PC-9 (cell line): ENCODE data around the gene TBL1XR1. TPM values are rescaled to one million over a fixed set of nuclear protein-coding genes. Genes with fewer than 3 reads are reported as not detected.

ENCODE experiments used
- BruUV-seq: library from RNA; stranded (reverse); fragments of 400-500 nt; replicated peaks from 2 replicates; lab custom pipeline; 2021; lab: Mats Ljungman, UMichigan
- CTCF ChIA-PET: fragments of 300-600 bp; sonication (Branson Sonifier 250); formaldehyde crosslinking; loops from one replicate; lab custom pipeline; 2022; ENCODE audit warnings: antibody characterized with exemption; lab: Charles Lee
- POLR2A ChIA-PET: fragments of 300-600 bp; sonication (Branson Sonifier 250); formaldehyde crosslinking; loops from one replicate; lab custom pipeline; 2022; ENCODE audit warnings: antibody characterized with exemption; ENCODE audit not compliant: unreplicated experiment; lab: Charles Lee
- DNase-seq, 2 experiments: peaks; one replicate each; pipeline versions ENCODE4 v3.0.0 to v3.0.0-alpha.2; 2015 to 2022; ENCODE audit warnings: mixed read lengths in 1 of 2
- H2AFZ ChIP-seq: fragments of 200-600 bp; sonication (generic); 2 replicates; pipeline ENCODE4 v1.8.1; 2017; ENCODE audit warnings: antibody characterized with exemption
- H3F3A ChIP-seq: fragments of 200-600 bp; sonication (generic); 2 replicates; pipeline ENCODE4 v1.8.1; 2017; ENCODE audit warnings: antibody characterized with exemption, mild to moderate bottlenecking, low read depth; ENCODE audit not compliant: insufficient read depth
- H3K27ac ChIP-seq: fragments of 200-600 bp; sonication (generic); 2 replicates; pipeline ENCODE4 v1.6.1; 2016; ENCODE audit warnings: mixed run types
- H3K27me3 ChIP-seq: fragments of 200-600 bp; sonication (generic); 2 replicates; pipeline ENCODE4 v1.6.1; 2016; ENCODE audit warnings: low read depth, mixed run types; ENCODE audit not compliant: insufficient read depth
- H3K36me3 ChIP-seq: fragments of 200-600 bp; sonication (generic); 2 replicates; pipeline ENCODE4 v1.6.1; 2016; ENCODE audit warnings: low read depth, mixed run types
- H3K4me1 ChIP-seq: fragments of 200-600 bp; sonication (generic); replicated peaks from 2 replicates; pipeline ENCODE4 v1.6.1; 2016; ENCODE audit warnings: mixed run types; ENCODE audit not compliant: insufficient read depth
- H3K4me2 ChIP-seq: fragments of 200-600 bp; sonication (generic); 2 replicates; pipeline ENCODE4 v1.6.1; 2017; ENCODE audit warnings: mixed run types
- H3K4me3 ChIP-seq: fragments of 200-600 bp; sonication (generic); 2 replicates; pipeline ENCODE4 v1.6.1; 2016; ENCODE audit warnings: mixed run types
- H3K79me2 ChIP-seq: fragments of 200-600 bp; sonication (generic); 2 replicates; pipeline ENCODE4 v1.6.1; 2017; ENCODE audit warnings: low read depth, mixed run types
- H3K9me2 ChIP-seq: fragments of 200-600 bp; sonication (generic); 2 replicates; pipeline ENCODE4 v1.8.1; 2017; ENCODE audit warnings: mild to moderate bottlenecking; ENCODE audit not compliant: insufficient read depth
- H3K9me3 ChIP-seq: fragments of 200-600 bp; sonication (generic); 2 replicates; pipeline ENCODE4 v1.8.1; 2016; ENCODE audit warnings: low read depth; ENCODE audit not compliant: insufficient read depth
- H4K20me1 ChIP-seq: fragments of 200-600 bp; sonication (generic); 2 replicates; pipeline ENCODE4 v1.8.1; 2017; ENCODE audit not compliant: insufficient read depth
- EZH2 ChIP-seq: fragments of 200-600 bp; sonication (generic); IDR thresholded peaks from 2 replicates; pipeline ENCODE4 v1.8.0; 2017; ENCODE audit warnings: antibody characterized with exemption, low read depth
- intact Hi-C: fragments of 100-400 bp; cut with micrococcal nuclease; formaldehyde crosslinking; loops from one replicate; pipeline ENCODE4 v1.10.0; 2022; ENCODE audit not compliant: unreplicated experiment
- total RNA-seq: library from RNA; stranded (reverse); gene quantifications from 2 replicates; pipeline ENCODE4 v1.2.3, GENCODE V29; 2021
- TF ChIP-seq, protein P1 (sequence below): fragments of 200-600 bp; sonication (generic); conservative IDR thresholded peaks from 2 replicates; pipeline ENCODE4 v1.6.1; 2017; ENCODE audit warnings: mixed run types, antibody characterized with exemption, mild to moderate bottlenecking, moderate library complexity

Gene TBL1XR1
- total RNA-seq, 1 experiment from 2014 or later = 243 TPM

- CTCF ChIA-PET = no interaction called here
- no peaks in the 10 kb centered on the region for H3K27me3 ChIP-seq
- no peak overlapping the region for H3K4me3 ChIP-seq
- H3K9me2 ChIP-seq = no peaks in the 10 kb centered on the region
- H3F3A ChIP-seq = peaks cover 20% of the 10 kb centered on the region; the same call in 1 of the 2 replicates
- H3K36me3 ChIP-seq = no peaks in the 10 kb centered on the region
- H3K4me2 ChIP-seq = no peak overlapping the region
- H3K27ac ChIP-seq = no peak overlapping the region
- H3K9me3 ChIP-seq = no peaks in the 10 kb centered on the region
- POLR2A ChIA-PET = no interaction called here
- no peaks in the 10 kb centered on the region for H4K20me1 ChIP-seq
- DNase-seq = no peak
- H3K79me2 ChIP-seq = no peaks in the 10 kb centered on the region
- peaks cover 26% of the 10 kb centered on the region for H3K4me1 ChIP-seq
- TF ChIP-seq, protein P1, sequence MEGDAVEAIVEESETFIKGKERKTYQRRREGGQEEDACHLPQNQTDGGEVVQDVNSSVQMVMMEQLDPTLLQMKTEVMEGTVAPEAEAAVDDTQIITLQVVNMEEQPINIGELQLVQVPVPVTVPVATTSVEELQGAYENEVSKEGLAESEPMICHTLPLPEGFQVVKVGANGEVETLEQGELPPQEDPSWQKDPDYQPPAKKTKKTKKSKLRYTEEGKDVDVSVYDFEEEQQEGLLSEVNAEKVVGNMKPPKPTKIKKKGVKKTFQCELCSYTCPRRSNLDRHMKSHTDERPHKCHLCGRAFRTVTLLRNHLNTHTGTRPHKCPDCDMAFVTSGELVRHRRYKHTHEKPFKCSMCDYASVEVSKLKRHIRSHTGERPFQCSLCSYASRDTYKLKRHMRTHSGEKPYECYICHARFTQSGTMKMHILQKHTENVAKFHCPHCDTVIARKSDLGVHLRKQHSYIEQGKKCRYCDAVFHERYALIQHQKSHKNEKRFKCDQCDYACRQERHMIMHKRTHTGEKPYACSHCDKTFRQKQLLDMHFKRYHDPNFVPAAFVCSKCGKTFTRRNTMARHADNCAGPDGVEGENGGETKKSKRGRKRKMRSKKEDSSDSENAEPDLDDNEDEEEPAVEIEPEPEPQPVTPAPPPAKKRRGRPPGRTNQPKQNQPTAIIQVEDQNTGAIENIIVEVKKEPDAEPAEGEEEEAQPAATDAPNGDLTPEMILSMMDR = no peak
- TF ChIP-seq EZH2 = no peak
- intact Hi-C loops = no loop called here
- no peak overlapping the region for H2AFZ ChIP-seq
- BruUV-seq = no TSS peak
Observed at GRCh38 chr3:177201700-177202397, 4.6 kb upstream of the TBL1XR1 start.

DNA sequence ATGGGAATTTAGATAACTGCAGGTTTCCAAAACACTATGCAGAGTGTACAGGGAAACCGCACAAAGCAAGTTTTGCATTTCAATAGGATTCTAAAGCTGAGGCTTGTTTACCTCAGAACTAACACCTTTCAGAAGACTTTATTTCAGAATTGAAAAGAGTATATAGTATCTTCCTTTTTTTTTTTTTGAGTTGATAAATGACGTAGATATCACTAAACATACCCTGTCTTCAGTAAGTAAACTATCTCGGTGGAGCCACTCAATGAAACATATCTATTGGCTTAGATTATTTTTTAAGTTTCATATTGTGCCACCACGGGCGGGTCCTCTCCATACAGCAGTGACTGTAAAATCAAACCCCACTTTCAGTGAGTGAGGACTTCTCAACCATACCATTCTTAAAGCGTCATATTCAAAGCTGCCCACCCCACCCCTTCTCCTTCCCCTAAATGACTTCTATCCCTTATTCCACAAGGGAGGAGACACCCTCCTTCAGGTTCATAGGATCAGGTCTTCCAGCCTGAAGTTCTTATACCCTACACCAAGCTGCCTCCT is 2.0 kb upstream of the TBL1XR1 start:
- intact Hi-C loops = loop anchor here (1.0 to 10.0 kb wide), 11 partner anchors 88 to 956 kb away; no protein-coding TSS in a partner anchor
- Histone ChIP-seq H3K4me3 (peak overlapping the region; percentile 69; the same call in 1 of the 2 replicates), H2AFZ (peak overlapping the region; percentile 85), H3F3A (peaks cover 37% of the 10 kb centered on the region; the same call in 1 of the 2 replicates), H3K79me2 (peaks cover 25% of the 10 kb centered on the region), H4K20me1 (no peaks in the 10 kb centered on the region), H3K4me2 (peak overlapping the region; percentile 76), H3K27ac (peak overlapping the region; percentile 95), H3K9me3 (no peaks in the 10 kb centered on the region), H3K9me2 (no peaks in the 10 kb centered on the region), H3K36me3 (peaks cover 12% of the 10 kb centered on the region), H3K4me1 (peaks cover 32% of the 10 kb centered on the region), H3K27me3 (no peaks in the 10 kb centered on the region)
- ChIA-PET CTCF (interaction anchor here (0.7 to 1.4 kb wide), 4 partner anchors 139 to 393 kb away, joined by 3 to 4 read pairs (median 4); no protein-coding TSS in a partner anchor), POLR2A (interaction anchor here (0.5 to 1.1 kb wide), 5 partner anchors 11 to 250 kb away, joined by 3 to 17 read pairs (median 4); no protein-coding TSS in a partner anchor)
- DNase-seq = peak in 1 of 2 experiments; percentile 19
- TF ChIP-seq, protein P1 = no peak
- no peak for TF ChIP-seq EZH2
- BruUV-seq = no TSS peak

DNA sequence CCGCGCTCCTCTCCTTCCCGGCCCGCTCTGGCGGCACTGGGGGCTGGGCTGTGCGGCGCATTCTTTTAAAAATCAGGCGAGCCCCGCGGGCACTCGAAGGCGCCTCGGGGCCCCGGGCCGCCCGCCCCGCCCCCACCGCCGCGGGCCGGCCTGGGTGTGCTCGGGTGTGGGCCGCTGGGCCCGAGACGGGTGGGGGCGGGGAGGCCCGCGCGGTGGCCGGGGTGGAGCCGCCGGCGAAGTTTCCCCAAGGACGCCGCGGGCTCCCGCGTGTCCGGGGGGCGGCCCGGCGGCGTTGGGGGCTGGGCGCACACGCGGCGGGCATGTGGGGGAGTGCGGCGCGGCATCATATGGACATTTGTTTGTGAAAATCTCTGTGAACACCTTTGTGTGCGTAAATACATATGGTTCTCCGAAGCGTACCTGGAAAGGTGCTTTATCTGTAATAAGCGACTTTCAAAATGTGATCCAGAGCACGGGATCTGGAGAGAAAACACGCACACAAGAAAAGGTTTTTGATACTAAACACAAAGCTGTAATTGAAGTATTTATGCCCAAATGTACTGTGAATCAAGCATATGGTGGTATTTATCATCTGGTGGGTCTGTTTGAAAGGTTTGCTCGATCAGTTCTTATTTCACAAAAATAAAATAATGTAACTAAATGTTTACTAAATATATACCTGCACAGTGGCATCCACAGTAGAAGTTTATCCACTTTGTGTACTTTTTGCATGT is 612 bp upstream of the TBL1XR1 start:
- POLR2A ChIA-PET = interaction anchor here (0.5 to 0.8 kb wide), 4 partner anchors 146 to 686 kb away, joined by 4 to 8 read pairs (median 6); no protein-coding TSS in a partner anchor
- no peak for TF ChIP-seq EZH2
- TF ChIP-seq, protein P1 = no peak
- Histone ChIP-seq H3K27me3 (no peaks in the 10 kb centered on the region), H3K4me2 (peak overlapping the region; percentile 76), H3K4me3 (peak overlapping the region; percentile 69), H3K9me2 (no peaks in the 10 kb centered on the region), H3K79me2 (peaks cover 39% of the 10 kb centered on the region), H2AFZ (peak overlapping the region; percentile 85), H3K4me1 (peaks cover 44% of the 10 kb centered on the region), H4K20me1 (no peaks in the 10 kb centered on the region), H3F3A (peaks cover 37% of the 10 kb centered on the region; the same call in 1 of the 2 replicates), H3K27ac (peak overlapping the region; percentile 95), H3K9me3 (no peaks in the 10 kb centered on the region), H3K36me3 (peaks cover 24% of the 10 kb centered on the region)
- DNase-seq = no peak
- TSS peak; percentile 53 for BruUV-seq
- CTCF ChIA-PET = interaction anchor here (0.7 to 1.4 kb wide), 5 partner anchors 53 to 271 kb away, joined by 3 to 4 read pairs (median 3); no protein-coding TSS in a partner anchor
- intact Hi-C loops = loop anchor here (1.0 to 10.0 kb wide), 15 partner anchors 89 to 1187 kb away; no protein-coding TSS in a partner anchor
